ENCODE results near the gene RGS5. TPM values are rescaled to one million over a fixed set of nuclear protein-coding genes. Genes with fewer than 3 reads are reported as not detected.

RGS5 gene, protein sequence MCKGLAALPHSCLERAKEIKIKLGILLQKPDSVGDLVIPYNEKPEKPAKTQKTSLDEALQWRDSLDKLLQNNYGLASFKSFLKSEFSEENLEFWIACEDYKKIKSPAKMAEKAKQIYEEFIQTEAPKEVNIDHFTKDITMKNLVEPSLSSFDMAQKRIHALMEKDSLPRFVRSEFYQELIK
- total RNA-seq (2022; extraction: Qiagen RNA extraction) = 0.16 to 2.0 TPM (median 0.64 TPM) in 5 replicates

DNA sequence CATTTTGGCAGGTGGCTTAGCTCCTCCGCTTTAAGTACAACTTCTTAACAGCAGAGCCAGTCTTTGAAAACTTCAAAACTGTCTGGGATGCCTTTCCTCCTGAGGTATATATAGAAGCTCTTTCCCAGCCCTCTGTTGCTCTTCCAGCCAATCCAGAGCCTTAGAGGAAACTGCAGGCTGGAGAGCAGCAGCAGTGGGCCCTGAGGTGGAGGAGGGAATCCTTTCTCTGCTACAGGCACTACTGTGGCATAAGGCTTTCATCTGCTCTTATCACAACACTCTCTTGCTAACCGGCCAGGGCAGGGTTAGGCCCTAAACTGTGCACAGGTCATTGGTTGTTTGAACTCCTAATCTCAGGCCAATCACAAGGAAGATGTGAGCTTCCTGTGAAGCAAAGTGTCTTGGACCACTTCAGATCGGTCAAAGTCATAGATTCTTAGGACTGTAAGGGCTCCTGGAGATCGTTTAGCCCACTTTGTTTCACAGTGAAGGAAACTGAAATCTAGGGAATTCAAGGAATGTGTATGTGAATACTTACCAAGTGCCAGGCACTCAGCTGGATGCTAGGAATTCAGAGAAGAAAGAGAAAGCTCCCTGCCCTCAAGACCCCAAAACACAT, at the start of gene RGS5:
Gene RGS5, minus strand, starts transcription at position 84 of the 619 bp plus-strand sequence. Its CDS starts 81 bp downstream, at position 3.

Other genes starting within 250 kb of the RGS5 start
- not detected in 5 replicates for gene RGS4, start 133.6 kb downstream of the RGS5 start, total RNA-seq (2022; extraction: Qiagen RNA extraction)
- 22.9 to 29.3 TPM (median 27.2 TPM) in 5 replicates for gene NUF2, start 119.0 kb upstream of the RGS5 start, total RNA-seq (2022; extraction: Qiagen RNA extraction)

Measured in A549 treated with Mapracorat at 1 μM for 4 hours (cell line).